ENCODE results near the gene TGIF2. TPM values are rescaled to one million over a fixed set of nuclear protein-coding genes. Genes with fewer than 3 reads are reported as not detected.

Gene TGIF2
- total RNA-seq, 2 donors from 2014 or later = 47.3 to 58.4 TPM

- DNase-seq (no peak), ATAC-seq (replicated peaks in 1 of 2) (peak in 1 of 2 donors; percentile 4)
- H3K27me3 Mint-ChIP-seq (ENCODE audit: low read depth) = no peaks in the 10 kb centered on the region
- no peaks in the 10 kb centered on the region for H3K4me1 Mint-ChIP-seq (ENCODE audit: low read depth)
- no peak overlapping the region for H3K4me3 Mint-ChIP-seq
- H3K27ac Mint-ChIP-seq = no peak overlapping the region
- H3K9me3 Mint-ChIP-seq = no peaks in the 10 kb centered on the region
- no peaks in the 10 kb centered on the region for H3K36me3 Mint-ChIP-seq (ENCODE audit: insufficient read depth in 2 of 2)
Measured at GRCh38 chr20:36541768-36542488, 31.5 kb upstream of the TGIF2 start.

- H3K4me3 Mint-ChIP-seq = no peak overlapping the region
- no peaks in the 10 kb centered on the region for H3K27me3 Mint-ChIP-seq (ENCODE audit: low read depth)
- no peaks in the 10 kb centered on the region for H3K9me3 Mint-ChIP-seq
- DNase-seq (no peak), ATAC-seq (replicated peaks in 1 of 2) (no peak)
- no peaks in the 10 kb centered on the region for H3K4me1 Mint-ChIP-seq (ENCODE audit: low read depth)
- H3K27ac Mint-ChIP-seq = no peak overlapping the region
- H3K36me3 Mint-ChIP-seq (ENCODE audit: insufficient read depth in 2 of 2) = no peaks in the 10 kb centered on the region
Measured at GRCh38 chr20:36542516-36543183, 30.7 kb upstream of the TGIF2 start.

GRCh38 chr20:36543184-36544133 lies 29.9 kb upstream of the TGIF2 start:
- DNase-seq (no peak), ATAC-seq (replicated peaks in 1 of 2) (no peak)
- Mint-ChIP-seq H3K27me3 (ENCODE audit: low read depth) (no peaks in the 10 kb centered on the region), H3K4me1 (ENCODE audit: low read depth) (no peaks in the 10 kb centered on the region), H3K4me3 (no peak overlapping the region), H3K9me3 (no peaks in the 10 kb centered on the region), H3K27ac (no peak overlapping the region), H3K36me3 (ENCODE audit: insufficient read depth in 2 of 2) (no peaks in the 10 kb centered on the region)

- no peak for DNase-seq
- ATAC-seq (replicated peaks in 1 of 2) = no peak
- Mint-ChIP-seq H3K27me3 (ENCODE audit: low read depth) (no peaks in the 10 kb centered on the region), H3K36me3 (ENCODE audit: insufficient read depth in 2 of 2) (no peaks in the 10 kb centered on the region), H3K4me1 (ENCODE audit: low read depth) (no peaks in the 10 kb centered on the region), H3K4me3 (no peak overlapping the region), H3K27ac (no peak overlapping the region), H3K9me3 (no peaks in the 10 kb centered on the region)
Measured at GRCh38 chr20:36544134-36545018, 29.0 kb upstream of the TGIF2 start.

GRCh38 chr20:36546111-36546736 lies 27.2 kb upstream of the TGIF2 start:
- H3K4me3 Mint-ChIP-seq = no peak overlapping the region

GRCh38 chr20:36547186-36548005 lies 26.0 kb upstream of the TGIF2 start:
- DNase-seq = no peak
- no peak for ATAC-seq (replicated peaks in 1 of 2)
- Mint-ChIP-seq H3K27me3 (ENCODE audit: low read depth) (no peaks in the 10 kb centered on the region), H3K27ac (no peak overlapping the region), H3K4me3 (no peak overlapping the region), H3K36me3 (ENCODE audit: insufficient read depth in 2 of 2) (no peaks in the 10 kb centered on the region), H3K9me3 (no peaks in the 10 kb centered on the region), H3K4me1 (ENCODE audit: low read depth) (no peaks in the 10 kb centered on the region)

More at GRCh38 chr20:36546111-36546736, 27.2 kb upstream of the TGIF2 start:
- Mint-ChIP-seq H3K4me1 (ENCODE audit: low read depth) (no peaks in the 10 kb centered on the region), H3K27me3 (ENCODE audit: low read depth) (no peaks in the 10 kb centered on the region), H3K9me3 (no peaks in the 10 kb centered on the region), H3K36me3 (ENCODE audit: insufficient read depth in 2 of 2) (no peaks in the 10 kb centered on the region), H3K27ac (no peak overlapping the region)
- DNase-seq = no peak
- no peak for ATAC-seq (replicated peaks in 1 of 2)

- Mint-ChIP-seq H3K27ac (no peak overlapping the region), H3K36me3 (ENCODE audit: insufficient read depth in 2 of 2) (no peaks in the 10 kb centered on the region), H3K4me1 (ENCODE audit: low read depth) (no peaks in the 10 kb centered on the region), H3K9me3 (no peaks in the 10 kb centered on the region), H3K27me3 (ENCODE audit: low read depth) (no peaks in the 10 kb centered on the region), H3K4me3 (no peak overlapping the region)
- DNase-seq (no peak), ATAC-seq (replicated peaks in 1 of 2) (no peak)
Measured at GRCh38 chr20:36548006-36548315, 25.4 kb upstream of the TGIF2 start.

- Mint-ChIP-seq H3K36me3 (ENCODE audit: insufficient read depth in 2 of 2) (no peaks in the 10 kb centered on the region), H3K27me3 (ENCODE audit: low read depth) (no peaks in the 10 kb centered on the region), H3K4me1 (ENCODE audit: low read depth) (no peaks in the 10 kb centered on the region), H3K27ac (no peak overlapping the region), H3K4me3 (no peak overlapping the region), H3K9me3 (no peaks in the 10 kb centered on the region)
- DNase-seq (no peak), ATAC-seq (replicated peaks in 1 of 2) (no peak)
Measured at GRCh38 chr20:36548704-36549627, 24.4 kb upstream of the TGIF2 start.

- no peak overlapping the region for H3K27ac Mint-ChIP-seq
- no peaks in the 10 kb centered on the region for H3K27me3 Mint-ChIP-seq (ENCODE audit: low read depth)
- H3K4me3 Mint-ChIP-seq = no peak overlapping the region
- no peaks in the 10 kb centered on the region for H3K36me3 Mint-ChIP-seq (ENCODE audit: insufficient read depth in 2 of 2)
- ATAC-seq (replicated peaks in 1 of 2) (no peak), DNase-seq (no peak)
- H3K4me1 Mint-ChIP-seq (ENCODE audit: low read depth) = no peaks in the 10 kb centered on the region
- no peaks in the 10 kb centered on the region for H3K9me3 Mint-ChIP-seq
Measured at GRCh38 chr20:36549628-36549941, 23.8 kb upstream of the TGIF2 start.

GRCh38 chr20:36549942-36550789 lies 23.2 kb upstream of the TGIF2 start:
- H3K4me1 Mint-ChIP-seq (ENCODE audit: low read depth) = no peaks in the 10 kb centered on the region
- no peak overlapping the region for H3K27ac Mint-ChIP-seq
- no peaks in the 10 kb centered on the region for H3K9me3 Mint-ChIP-seq
- no peak for ATAC-seq (replicated peaks in 1 of 2)
- H3K27me3 Mint-ChIP-seq (ENCODE audit: low read depth) = no peaks in the 10 kb centered on the region
- no peak for DNase-seq
- no peak overlapping the region for H3K4me3 Mint-ChIP-seq
- no peaks in the 10 kb centered on the region for H3K36me3 Mint-ChIP-seq (ENCODE audit: insufficient read depth in 2 of 2)

All from activated T-cell treated with anti-CD3 and anti-CD28 coated beads, Interleukin-2, amount 50 U/mL, for 72 hours (primary cell).